Neural cell (in vitro differentiated cells): ENCODE data around the gene EOMES. TPM values are rescaled to one million over a fixed set of nuclear protein-coding genes. Genes with fewer than 3 reads are reported as not detected.

ENCODE experiments used
- H2AFZ ChIP-seq: fragments of 200-600, 300-800 bp; sonication (generic), shearing (Covaris generic); 2 replicates; pipeline ENCODE4 v1.6.0; 2014; ENCODE audit warnings: low read depth, mild to moderate bottlenecking, antibody characterized with exemption, low read length, moderate library complexity
- H3F3A ChIP-seq: fragments of 200-600 bp; shearing (Covaris generic); 2 replicates; pipeline ENCODE4 v1.6.1; 2016; ENCODE audit warnings: mild to moderate bottlenecking, moderate library complexity, mixed read lengths, antibody characterized with exemption, low read length; ENCODE audit not compliant: insufficient read depth, poor library complexity, severe bottlenecking
- H3K27ac ChIP-seq: fragments of 200-600, 300-800 bp; sonication (generic), shearing (Covaris generic); 2 replicates; pipeline ENCODE4 v1.5.1; 2014; ENCODE audit warnings: mild to moderate bottlenecking, low read length, moderate library complexity
- H3K27me3 ChIP-seq: fragments of 300-800, 200-600 bp; sonication (generic), shearing (Covaris generic); 2 replicates; pipeline ENCODE4 v1.6.0; 2014; ENCODE audit warnings: mild to moderate bottlenecking, low read depth, low read length, moderate library complexity; ENCODE audit not compliant: insufficient read depth
- H3K36me3 ChIP-seq: fragments of 300-800, 200-600 bp; sonication (generic), shearing (Covaris generic); 2 replicates; pipeline ENCODE4 v1.5.1; 2014; ENCODE audit warnings: mild to moderate bottlenecking, antibody characterized with exemption, low read length, moderate library complexity; ENCODE audit not compliant: insufficient read depth
- H3K4me2 ChIP-seq: fragments of 300-800, 200-600 bp; sonication (generic), shearing (Covaris generic); 2 replicates; pipeline ENCODE4 v1.6.0; 2014; ENCODE audit warnings: mild to moderate bottlenecking, low read length
- H3K4me3 ChIP-seq: fragments of 300-800, 200-600 bp; sonication (generic), shearing (Covaris generic); 2 replicates; pipeline ENCODE4 v1.5.1; 2014; ENCODE audit warnings: mild to moderate bottlenecking, low read length, moderate library complexity
- H3K79me2 ChIP-seq: fragments of 200-600 bp; shearing (Covaris generic); replicated peaks from 2 replicates; pipeline ENCODE4 v1.6.0; 2014; ENCODE audit warnings: mild to moderate bottlenecking, low read length, moderate library complexity; ENCODE audit not compliant: insufficient read depth
- H3K9ac ChIP-seq: fragments of 300-800, 200-600 bp; sonication (generic), shearing (Covaris generic); 2 replicates; pipeline ENCODE4 v1.6.1; 2016; ENCODE audit warnings: mild to moderate bottlenecking, low read length, mixed read lengths
- H3K9me2 ChIP-seq: fragments of 200-600 bp; shearing (Covaris generic); 2 replicates; pipeline ENCODE4 v1.6.1; 2016; ENCODE audit warnings: mild to moderate bottlenecking, low read length, mixed read lengths; ENCODE audit not compliant: insufficient read depth
- H3K9me3 ChIP-seq: fragments of 200-600, 300-800 bp; sonication (generic), shearing (Covaris generic); 2 replicates; pipeline ENCODE4 v1.6.1; 2016; ENCODE audit warnings: mild to moderate bottlenecking, mixed run types, low read length, moderate library complexity, mixed read lengths
- H4K20me1 ChIP-seq: fragments of 200-600 bp; shearing (Covaris generic); 2 replicates; pipeline ENCODE4 v1.6.1; 2016; ENCODE audit warnings: mild to moderate bottlenecking, mixed run types; ENCODE audit not compliant: insufficient read depth
- CTCF ChIP-seq: fragments of 450-650 bp; IDR thresholded peaks from 2 replicates; pipeline ENCODE4 v1.5.1; 2014; ENCODE audit warnings: antibody characterized with exemption, mild to moderate bottlenecking, moderate library complexity; ENCODE audit not compliant: poor library complexity, severe bottlenecking
- EP300 ChIP-seq: fragments of 450-650 bp; conservative IDR thresholded peaks from 2 replicates; pipeline ENCODE4 v1.6.1; 2014; ENCODE audit warnings: antibody characterized with exemption, mild to moderate bottlenecking, moderate library complexity; ENCODE audit not compliant: poor library complexity, severe bottlenecking
- EZH2 ChIP-seq: fragments of 200-600, 300-800 bp; shearing (Covaris generic), sonication (generic); IDR thresholded peaks from 2 replicates; pipeline ENCODE4 v1.6.1; 2014; ENCODE audit warnings: antibody characterized with exemption, low read length, borderline replicate concordance, mild to moderate bottlenecking; ENCODE audit not compliant: insufficient read depth, poor library complexity, severe bottlenecking
- MXI1 ChIP-seq: fragments of 450-650 bp; conservative IDR thresholded peaks from 2 replicates; pipeline ENCODE4 v1.6.1; 2014; ENCODE audit warnings: antibody characterized with exemption, mild to moderate bottlenecking; ENCODE audit not compliant: poor library complexity, severe bottlenecking
- POLR2AphosphoS5 ChIP-seq: IDR thresholded peaks from 2 replicates; pipeline ENCODE4 v1.6.1; 2012
- RAD21 ChIP-seq: fragments of 450-650 bp; conservative IDR thresholded peaks from 2 replicates; pipeline ENCODE4 v1.6.1; 2014; ENCODE audit warnings: antibody characterized with exemption, mild to moderate bottlenecking, moderate library complexity
- SMC3 ChIP-seq: fragments of 450-650 bp; conservative IDR thresholded peaks from 2 replicates; pipeline ENCODE4 v1.6.1; 2014; ENCODE audit warnings: antibody characterized with exemption, mild to moderate bottlenecking, moderate library complexity; ENCODE audit not compliant: poor library complexity
- TAF1 ChIP-seq: IDR thresholded peaks from 2 replicates; pipeline ENCODE4 v1.6.1; 2012; ENCODE audit warnings: low read depth
- polyA plus RNA-seq: library from polyadenylated mRNA; depleted of rRNA; stranded (reverse); fragments of >200 nt; gene quantifications from 2 replicates; pipeline ENCODE4 v1.2.3, GENCODE V29; 2014
- TF ChIP-seq, protein P1 (sequence below): IDR thresholded peaks from 2 replicates; pipeline ENCODE4 v1.6.1; 2012; ENCODE audit warnings: borderline replicate concordance

The EOMES gene
- polyA plus RNA-seq, 1 donor from 2014 or later: 0.24 TPM

- Histone ChIP-seq H3F3A (no peaks in the 10 kb centered on the region), H3K9me2 (no peaks in the 10 kb centered on the region), H3K4me2 (no peak overlapping the region), H3K9ac (no peak overlapping the region), H4K20me1 (no peaks in the 10 kb centered on the region), H3K27me3 (no peaks in the 10 kb centered on the region), H3K9me3 (no peaks in the 10 kb centered on the region), H3K27ac (no peak overlapping the region), H2AFZ (no peak overlapping the region), H3K4me3 (no peak overlapping the region), H3K36me3 (no peaks in the 10 kb centered on the region), H3K79me2 (no peaks in the 10 kb centered on the region)
- TF ChIP-seq EP300 (no peak), RAD21 (no peak), TAF1 (no peak), MXI1 (no peak), POLR2AphosphoS5 (no peak), EZH2 (no peak), CTCF (no peak), SMC3 (no peak)
- TF ChIP-seq, protein P1, sequence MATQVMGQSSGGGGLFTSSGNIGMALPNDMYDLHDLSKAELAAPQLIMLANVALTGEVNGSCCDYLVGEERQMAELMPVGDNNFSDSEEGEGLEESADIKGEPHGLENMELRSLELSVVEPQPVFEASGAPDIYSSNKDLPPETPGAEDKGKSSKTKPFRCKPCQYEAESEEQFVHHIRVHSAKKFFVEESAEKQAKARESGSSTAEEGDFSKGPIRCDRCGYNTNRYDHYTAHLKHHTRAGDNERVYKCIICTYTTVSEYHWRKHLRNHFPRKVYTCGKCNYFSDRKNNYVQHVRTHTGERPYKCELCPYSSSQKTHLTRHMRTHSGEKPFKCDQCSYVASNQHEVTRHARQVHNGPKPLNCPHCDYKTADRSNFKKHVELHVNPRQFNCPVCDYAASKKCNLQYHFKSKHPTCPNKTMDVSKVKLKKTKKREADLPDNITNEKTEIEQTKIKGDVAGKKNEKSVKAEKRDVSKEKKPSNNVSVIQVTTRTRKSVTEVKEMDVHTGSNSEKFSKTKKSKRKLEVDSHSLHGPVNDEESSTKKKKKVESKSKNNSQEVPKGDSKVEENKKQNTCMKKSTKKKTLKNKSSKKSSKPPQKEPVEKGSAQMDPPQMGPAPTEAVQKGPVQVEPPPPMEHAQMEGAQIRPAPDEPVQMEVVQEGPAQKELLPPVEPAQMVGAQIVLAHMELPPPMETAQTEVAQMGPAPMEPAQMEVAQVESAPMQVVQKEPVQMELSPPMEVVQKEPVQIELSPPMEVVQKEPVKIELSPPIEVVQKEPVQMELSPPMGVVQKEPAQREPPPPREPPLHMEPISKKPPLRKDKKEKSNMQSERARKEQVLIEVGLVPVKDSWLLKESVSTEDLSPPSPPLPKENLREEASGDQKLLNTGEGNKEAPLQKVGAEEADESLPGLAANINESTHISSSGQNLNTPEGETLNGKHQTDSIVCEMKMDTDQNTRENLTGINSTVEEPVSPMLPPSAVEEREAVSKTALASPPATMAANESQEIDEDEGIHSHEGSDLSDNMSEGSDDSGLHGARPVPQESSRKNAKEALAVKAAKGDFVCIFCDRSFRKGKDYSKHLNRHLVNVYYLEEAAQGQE: no peak
Measured at GRCh38 chr3:27688053-27688452, 34.1 kb downstream of the EOMES start.

DNA sequence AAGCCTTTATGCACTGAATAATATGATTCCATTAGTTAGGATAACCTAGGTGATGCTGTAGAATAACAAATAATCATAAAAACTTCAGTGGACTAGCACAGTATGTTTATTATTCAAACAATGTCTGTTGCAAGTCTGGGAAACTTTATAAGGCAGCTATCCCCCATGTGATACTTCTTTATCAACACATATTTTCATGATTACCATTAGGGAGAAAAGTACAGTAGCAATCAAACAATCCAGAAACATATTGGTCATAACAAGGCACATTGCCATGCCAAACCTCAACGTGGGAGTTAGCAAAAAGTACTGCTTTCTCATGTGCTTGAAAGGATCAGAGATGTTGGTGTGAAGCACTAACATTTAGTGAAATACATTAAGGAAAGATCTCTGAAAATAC is 35.5 kb downstream of the EOMES start:
- Histone ChIP-seq H3K4me3 (no peak overlapping the region), H3K79me2 (no peaks in the 10 kb centered on the region), H3K36me3 (no peaks in the 10 kb centered on the region), H3K9me2 (no peaks in the 10 kb centered on the region), H3K27me3 (no peaks in the 10 kb centered on the region), H3F3A (no peaks in the 10 kb centered on the region), H2AFZ (no peak overlapping the region), H3K27ac (no peak overlapping the region), H3K9ac (no peak overlapping the region), H3K9me3 (no peaks in the 10 kb centered on the region), H4K20me1 (no peaks in the 10 kb centered on the region), H3K4me2 (no peak overlapping the region)
- TF ChIP-seq, protein P1: no peak
- TF ChIP-seq RAD21 (no peak), EZH2 (no peak), EP300 (no peak), SMC3 (no peak), TAF1 (no peak), POLR2AphosphoS5 (no peak), MXI1 (no peak), CTCF (no peak)
